HG02938 (cell line): ENCODE measurements around the gene ATP8A1.
"Not testable (repeated sequence)": the region's sequence is repeated elsewhere in the genome, so short reads cannot be mapped to it uniquely, and the experiment has no call there.

ENCODE experiments used
- ATAC-seq: cut with Tn5 transposase; IDR thresholded peaks from one replicate; pipeline ENCODE4 v1.9.1; 2021; ENCODE audit warnings: mild to moderate bottlenecking, moderate library complexity; ENCODE audit not compliant: unreplicated experiment

Gene ATP8A1

GRCh38 chr4:42515156-42515884 lies 141.6 kb downstream of the ATP8A1 start:
- ATAC-seq, result no peak

- no peak for ATAC-seq
Measured at GRCh38 chr4:42513748-42514492, 143.0 kb downstream of the ATP8A1 start.

- ATAC-seq, result no peak
Measured at GRCh38 chr4:42512226-42512625, 144.7 kb downstream of the ATP8A1 start.

GRCh38 chr4:42510225-42510624 lies 146.7 kb downstream of the ATP8A1 start:
- ATAC-seq, result no peak

GRCh38 chr4:42501624-42502401 lies 155.1 kb downstream of the ATP8A1 start:
- no peak for ATAC-seq

GRCh38 chr4:42498040-42498439 lies 158.9 kb downstream of the ATP8A1 start:
- no peak for ATAC-seq

GRCh38 chr4:42497142-42497910 lies 159.6 kb downstream of the ATP8A1 start:
- ATAC-seq, result no peak

- no peak for ATAC-seq
Measured at GRCh38 chr4:42492962-42493361, 163.9 kb downstream of the ATP8A1 start.

GRCh38 chr4:42490015-42490414 lies 166.9 kb downstream of the ATP8A1 start:
- no peak for ATAC-seq

GRCh38 chr4:42489095-42489494 lies 167.8 kb downstream of the ATP8A1 start:
- ATAC-seq, result peak; percentile 81

- peak; percentile 1 for ATAC-seq
Measured at GRCh38 chr4:42488554-42488953, 168.4 kb downstream of the ATP8A1 start.

GRCh38 chr4:42488114-42488513 lies 168.8 kb downstream of the ATP8A1 start:
- peak; percentile 87 for ATAC-seq

- no peak for ATAC-seq
Measured at GRCh38 chr4:42487230-42487629, 169.7 kb downstream of the ATP8A1 start.

- ATAC-seq, result not testable (repeated sequence)
Measured at GRCh38 chr4:42486156-42486555, 170.7 kb downstream of the ATP8A1 start.

GRCh38 chr4:42484630-42485029 lies 172.3 kb downstream of the ATP8A1 start:
- ATAC-seq, result no peak

- ATAC-seq, result no peak
Measured at GRCh38 chr4:42483426-42484379, 173.2 kb downstream of the ATP8A1 start.

- no peak for ATAC-seq
Measured at GRCh38 chr4:42482516-42483327, 174.2 kb downstream of the ATP8A1 start.

GRCh38 chr4:42480717-42481116 lies 176.2 kb downstream of the ATP8A1 start:
- ATAC-seq, result no peak

- ATAC-seq, result no peak
Measured at GRCh38 chr4:42480281-42480680, 176.6 kb downstream of the ATP8A1 start.
